Rectal smooth muscle tissue (tissue), 1 donor: Measurements from ENCODE around the gene ATAD2B.

Source experiments
- H3K27ac ChIP-seq: one replicate; pipeline ENCODE4 v1.7.0; 2013; ENCODE audit warnings: low read depth, low read length, inconsistent platforms
- H3K27me3 ChIP-seq: one replicate; pipeline ENCODE4 v1.7.0; 2013; ENCODE audit warnings: low read length; ENCODE audit not compliant: control insufficient read depth, insufficient read depth
- H3K36me3 ChIP-seq: one replicate; pipeline ENCODE4 v1.7.0; 2013; ENCODE audit warnings: low read length; ENCODE audit not compliant: control insufficient read depth, insufficient read depth
- H3K4me1 ChIP-seq: one replicate; pipeline ENCODE4 v1.7.0; 2013; ENCODE audit warnings: low read length; ENCODE audit not compliant: control insufficient read depth, insufficient read depth
- H3K4me3 ChIP-seq: one replicate; pipeline ENCODE4 v1.7.0; 2013; ENCODE audit warnings: low read length
- H3K9ac ChIP-seq: one replicate; pipeline ENCODE4 v1.7.0; 2013; ENCODE audit warnings: low read length

Gene ATAD2B

DNA sequence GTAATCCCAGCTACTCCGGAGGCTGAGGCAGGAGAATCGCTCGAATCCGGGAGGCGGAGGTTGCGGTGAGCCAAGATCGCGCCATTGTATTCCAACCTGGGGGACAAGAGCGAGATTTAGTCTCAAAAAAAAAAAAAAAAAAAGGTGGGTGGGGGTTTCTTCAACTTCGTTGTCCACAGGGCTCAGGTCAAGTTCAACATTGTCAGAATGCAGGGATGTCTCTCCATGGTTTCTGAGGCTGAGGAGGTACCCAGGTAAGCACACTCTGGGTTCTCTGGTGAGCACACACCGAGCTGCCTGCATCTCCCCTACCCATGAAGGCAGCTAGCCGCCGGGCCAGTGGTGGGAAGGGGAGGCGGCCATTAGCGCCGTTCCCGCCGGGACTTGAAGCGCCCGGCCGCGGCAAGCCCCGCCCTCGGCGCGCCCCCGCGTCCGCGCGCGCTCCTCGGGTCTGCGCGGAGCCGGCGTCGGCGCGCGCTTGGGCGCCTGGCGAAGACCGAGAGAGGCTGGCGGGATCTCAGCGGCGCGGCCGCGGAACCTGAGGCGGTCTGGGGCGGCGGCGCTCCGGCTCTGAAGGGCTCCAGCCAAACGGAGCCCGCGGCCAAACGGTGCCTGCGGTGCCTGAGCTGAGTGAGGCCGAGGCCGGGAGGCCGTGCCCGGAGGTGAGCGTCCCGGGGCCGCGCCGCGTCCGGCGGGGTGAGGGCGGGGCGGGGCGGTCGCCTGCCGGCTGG is 13.2 kb upstream of the ATAD2B start, which contains the start of gene UBXN2A:
Gene UBXN2A, plus strand, starts transcription at position 477 of the 731 bp plus-strand sequence. CDS start 17,852 bp downstream, outside the sequence.
- no peaks in the 10 kb centered on the region for H3K36me3 ChIP-seq
- peaks cover 4% of the 10 kb centered on the region for H3K4me1 ChIP-seq
- H3K9ac ChIP-seq, result peak within 1 kb of the TSS; percentile 86
- H3K27me3 ChIP-seq, result no peaks in the 10 kb centered on the region
- peak within 1 kb of the TSS; percentile 94 for H3K4me3 ChIP-seq
- H3K27ac ChIP-seq, result peak within 1 kb of the TSS; percentile 91

DNA sequence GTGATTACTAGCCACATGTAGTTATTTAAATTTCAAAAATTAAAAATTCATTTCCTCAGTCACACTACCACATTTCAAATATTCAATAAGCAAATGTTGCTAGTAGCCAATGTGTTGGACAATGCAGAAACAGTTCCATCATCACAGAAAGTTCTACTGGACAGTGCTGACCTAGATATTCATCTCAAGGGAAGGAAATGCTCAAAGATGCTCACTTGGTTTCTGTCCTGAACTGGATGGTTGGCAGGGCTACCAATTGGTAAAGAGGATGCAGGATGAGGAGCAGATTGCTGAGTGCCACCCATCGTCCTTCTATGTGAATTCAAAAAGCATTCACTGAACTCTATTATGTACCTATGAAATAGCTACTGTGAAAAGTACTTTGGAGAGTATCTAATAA is 7.3 kb upstream of the ATAD2B start:
- no peak overlapping the region for H3K4me3 ChIP-seq
- peaks cover 1% of the 10 kb centered on the region for H3K4me1 ChIP-seq
- H3K27me3 ChIP-seq, result no peaks in the 10 kb centered on the region
- H3K27ac ChIP-seq, result no peak overlapping the region
- no peaks in the 10 kb centered on the region for H3K36me3 ChIP-seq
- no peak overlapping the region for H3K9ac ChIP-seq

DNA sequence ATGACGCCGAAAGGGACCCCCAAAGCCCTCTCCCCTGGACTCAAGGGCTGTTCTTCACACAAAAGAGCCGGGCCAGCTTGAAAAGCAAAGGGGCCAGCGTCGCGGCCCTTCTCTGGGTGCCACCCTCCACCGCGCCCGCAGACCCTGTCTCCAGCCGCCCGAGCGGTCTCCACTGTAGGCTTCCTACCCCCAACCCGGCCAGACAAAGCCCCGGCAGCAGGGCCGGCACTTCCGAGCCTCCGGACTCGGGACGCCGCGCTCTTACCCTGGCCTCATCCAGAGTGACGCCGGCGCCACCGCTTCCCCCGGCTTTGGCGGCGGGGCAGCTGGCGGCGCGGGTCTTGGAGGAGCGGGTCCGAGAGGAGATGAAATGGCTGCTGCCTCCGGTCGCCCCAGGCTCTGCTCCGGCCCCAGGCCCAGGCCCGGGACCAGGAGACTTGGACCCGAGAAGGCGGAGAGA is 603 bp downstream of the ATAD2B start:
- no peaks in the 10 kb centered on the region for H3K27me3 ChIP-seq
- peak overlapping the region; percentile 93 for H3K4me3 ChIP-seq
- peaks cover 16% of the 10 kb centered on the region for H3K4me1 ChIP-seq
- peak overlapping the region; percentile 98 for H3K9ac ChIP-seq
- H3K27ac ChIP-seq, result peak overlapping the region; percentile 99
- H3K36me3 ChIP-seq, result no peaks in the 10 kb centered on the region

DNA sequence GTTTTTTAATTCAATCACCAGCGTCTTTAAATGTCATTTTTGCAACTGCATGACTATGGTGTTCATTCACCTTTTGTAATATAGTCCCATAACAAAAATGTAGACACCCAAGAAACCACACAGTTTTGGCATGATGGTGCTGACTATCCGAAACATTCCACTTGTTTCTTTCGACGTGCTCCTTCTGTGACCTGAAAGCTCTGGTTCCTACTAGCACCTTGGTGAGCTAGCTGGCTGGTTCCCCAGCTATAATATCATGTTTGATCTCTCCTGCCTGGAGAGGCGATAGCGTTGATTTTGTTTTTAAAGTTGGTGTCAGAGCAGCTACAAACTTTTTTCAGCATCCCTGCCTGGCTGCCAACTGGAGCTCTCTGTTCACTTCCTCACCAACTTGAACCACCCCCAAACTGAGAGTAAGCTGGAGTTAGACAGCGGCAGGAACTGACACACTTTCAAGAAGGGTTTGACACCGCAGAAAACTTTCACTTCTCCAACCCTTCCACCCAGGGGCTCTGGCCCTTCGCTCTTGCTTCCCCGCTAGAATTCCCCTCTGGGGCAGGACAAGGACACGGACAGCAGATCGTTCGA is 1.1 kb downstream of the ATAD2B start:
- H3K9ac ChIP-seq, result peak overlapping the region; percentile 98
- H3K27ac ChIP-seq, result peak overlapping the region; percentile 99
- peaks cover 18% of the 10 kb centered on the region for H3K4me1 ChIP-seq

DNA sequence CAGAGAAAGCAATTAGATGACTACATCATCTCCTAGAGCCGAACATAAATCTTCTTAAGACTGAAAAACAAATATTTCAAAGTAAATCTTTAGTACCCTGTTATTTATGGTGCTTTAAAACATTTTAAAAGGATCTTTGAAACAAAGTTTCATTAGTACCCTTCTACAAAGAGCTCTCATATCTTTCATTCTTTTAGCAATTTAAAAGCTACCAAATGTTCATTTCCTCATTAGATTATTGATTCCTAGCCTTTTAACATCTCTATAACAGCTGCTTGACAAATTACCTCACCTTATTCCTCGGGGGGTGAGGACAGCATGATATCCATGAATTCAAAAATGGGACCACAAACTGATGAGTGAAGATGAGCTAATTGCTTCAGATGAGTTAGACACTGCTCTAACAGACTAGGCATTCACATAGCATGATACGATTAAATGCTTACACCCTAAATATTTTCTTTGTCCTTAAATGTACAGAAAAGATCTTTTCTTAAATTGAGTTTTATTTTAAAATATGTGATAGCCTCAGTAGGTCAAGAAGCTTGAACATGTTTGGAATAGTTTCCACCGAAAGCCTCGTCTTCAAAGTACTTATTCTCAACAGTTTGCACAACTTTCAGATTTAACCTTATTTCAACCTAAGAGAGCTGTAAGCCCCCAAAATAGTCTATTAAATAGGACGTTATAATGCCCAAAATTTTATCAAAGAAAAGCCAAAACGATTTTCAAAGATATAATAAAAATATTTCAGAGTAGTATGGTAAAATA is 2.1 kb downstream of the ATAD2B start:
- no peak overlapping the region for H3K27ac ChIP-seq
- no peak overlapping the region for H3K9ac ChIP-seq
- H3K4me1 ChIP-seq, result peaks cover 18% of the 10 kb centered on the region
- no peaks in the 10 kb centered on the region for H3K27me3 ChIP-seq
- H3K4me3 ChIP-seq, result peak overlapping the region; percentile 93
- no peaks in the 10 kb centered on the region for H3K36me3 ChIP-seq

More for the DNA sequence above, 1.1 kb downstream of the ATAD2B start:
- Histone ChIP-seq H3K36me3 (no peaks in the 10 kb centered on the region), H3K4me3 (peak overlapping the region; percentile 93), H3K27me3 (no peaks in the 10 kb centered on the region)

DNA sequence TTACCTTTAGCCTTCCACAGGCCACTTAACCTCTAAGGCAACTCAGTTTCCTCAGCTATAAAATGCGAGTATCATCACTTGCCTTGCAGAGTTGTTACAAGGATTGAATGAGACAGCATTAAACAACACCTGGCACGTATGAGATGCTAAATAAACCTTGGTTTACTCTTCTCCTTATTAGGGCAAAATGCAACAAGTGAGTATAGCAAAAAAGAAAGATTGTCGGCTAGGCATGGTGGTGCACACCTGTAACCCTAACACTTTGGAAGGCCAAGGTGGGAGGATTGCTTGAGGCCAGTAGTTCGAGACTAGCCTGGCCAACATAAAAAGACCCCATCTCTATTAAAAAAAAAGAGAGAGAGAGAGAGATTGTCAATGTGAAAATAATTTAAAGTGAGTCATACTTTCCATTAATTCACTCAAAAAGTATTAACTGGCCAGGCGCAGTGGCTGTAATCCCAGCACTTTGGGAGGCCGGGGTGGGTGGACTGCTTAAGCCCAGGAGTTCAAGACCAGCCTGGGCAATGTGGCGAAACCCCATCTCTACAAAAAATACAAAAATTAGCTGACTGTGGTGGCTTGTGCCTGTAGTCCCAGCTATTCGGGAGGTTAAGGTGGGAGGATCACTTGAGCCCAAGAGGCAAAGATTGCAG is 8.0 kb downstream of the ATAD2B start:
- peaks cover 10% of the 10 kb centered on the region for H3K4me1 ChIP-seq

DNA sequence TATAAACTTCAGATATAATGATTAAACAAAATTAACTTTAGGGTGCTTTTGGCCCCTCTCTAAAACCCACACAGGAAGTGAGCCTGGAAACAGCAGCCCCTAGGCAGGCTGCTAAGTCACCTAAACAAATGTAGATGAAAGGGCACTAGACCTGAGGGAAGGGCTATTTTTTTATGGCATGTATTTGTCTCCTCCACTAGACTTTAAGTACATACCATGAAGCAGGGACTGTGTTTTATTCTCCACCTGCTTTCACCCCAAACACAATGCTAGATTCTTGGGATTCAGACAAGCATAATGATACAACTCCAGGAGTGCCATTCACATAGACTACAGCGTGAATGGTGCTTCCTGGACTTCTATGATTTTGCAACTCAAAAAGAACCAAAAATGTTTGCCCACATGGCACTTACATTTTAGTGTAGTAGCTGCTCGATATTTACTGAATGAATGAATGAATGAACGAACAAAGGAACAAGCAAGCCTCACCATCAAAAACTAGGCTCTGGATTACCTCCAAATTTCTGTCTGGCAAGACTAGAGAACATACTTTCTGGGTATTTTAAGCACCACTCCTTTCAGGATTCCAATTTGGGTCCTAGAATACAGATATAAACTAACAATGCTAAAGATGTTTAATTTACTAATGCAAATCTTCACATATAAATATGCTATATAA is 10.1 kb downstream of the ATAD2B start:
- Histone ChIP-seq H3K27ac (no peak overlapping the region), H3K27me3 (no peaks in the 10 kb centered on the region), H3K4me1 (peaks cover 10% of the 10 kb centered on the region), H3K9ac (no peak overlapping the region), H3K36me3 (no peaks in the 10 kb centered on the region), H3K4me3 (no peak overlapping the region)

More for the DNA sequence above, 8.0 kb downstream of the ATAD2B start:
- Histone ChIP-seq H3K27me3 (no peaks in the 10 kb centered on the region), H3K4me3 (no peak overlapping the region), H3K27ac (no peak overlapping the region), H3K36me3 (no peaks in the 10 kb centered on the region), H3K9ac (no peak overlapping the region)

DNA sequence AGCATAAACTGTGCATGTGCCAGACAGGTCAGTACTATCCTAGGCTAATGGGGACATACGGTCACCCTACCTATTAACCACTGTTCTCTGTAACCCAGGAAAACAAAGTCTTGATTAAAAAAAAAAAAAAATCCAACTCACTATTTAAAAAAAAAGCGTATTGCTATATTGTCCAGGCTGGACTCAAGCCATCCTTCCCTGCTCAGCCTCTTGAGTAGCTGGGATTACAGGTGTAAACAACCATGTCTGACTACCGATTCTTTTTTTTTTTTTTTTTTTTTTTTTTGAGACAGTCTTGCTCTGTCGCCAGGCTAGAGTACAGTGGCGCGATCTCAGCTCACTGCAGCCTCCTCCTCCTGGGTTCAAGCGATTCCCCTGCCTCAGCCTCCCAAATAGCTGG is 11.6 kb downstream of the ATAD2B start:
- no peak overlapping the region for H3K9ac ChIP-seq
- no peak overlapping the region for H3K4me3 ChIP-seq
- no peaks in the 10 kb centered on the region for H3K36me3 ChIP-seq
- no peak overlapping the region for H3K27ac ChIP-seq
- no peaks in the 10 kb centered on the region for H3K27me3 ChIP-seq
- peaks cover 5% of the 10 kb centered on the region for H3K4me1 ChIP-seq

DNA sequence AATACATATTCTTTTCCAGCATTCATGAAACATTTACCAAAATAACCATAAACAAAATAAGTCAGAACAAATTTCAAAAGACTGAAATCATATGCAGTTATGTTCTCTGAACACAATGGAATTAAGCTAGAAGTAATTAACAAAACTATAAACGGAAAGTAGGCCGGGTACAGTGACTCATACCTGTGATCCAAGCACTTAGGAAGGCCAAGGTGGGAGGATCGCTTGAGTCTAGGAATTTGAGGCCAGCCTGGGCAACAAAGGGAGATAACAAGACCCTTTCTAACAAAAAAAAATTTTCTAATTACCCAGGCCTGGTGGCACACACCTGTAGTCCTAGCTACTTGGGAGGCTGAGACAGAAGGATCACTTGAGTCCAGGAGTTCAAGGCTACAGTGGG is 14.9 kb downstream of the ATAD2B start:
- no peak overlapping the region for H3K9ac ChIP-seq
- peaks cover 5% of the 10 kb centered on the region for H3K4me1 ChIP-seq
- no peaks in the 10 kb centered on the region for H3K36me3 ChIP-seq
- no peak overlapping the region for H3K27ac ChIP-seq
- no peaks in the 10 kb centered on the region for H3K27me3 ChIP-seq
- no peak overlapping the region for H3K4me3 ChIP-seq

DNA sequence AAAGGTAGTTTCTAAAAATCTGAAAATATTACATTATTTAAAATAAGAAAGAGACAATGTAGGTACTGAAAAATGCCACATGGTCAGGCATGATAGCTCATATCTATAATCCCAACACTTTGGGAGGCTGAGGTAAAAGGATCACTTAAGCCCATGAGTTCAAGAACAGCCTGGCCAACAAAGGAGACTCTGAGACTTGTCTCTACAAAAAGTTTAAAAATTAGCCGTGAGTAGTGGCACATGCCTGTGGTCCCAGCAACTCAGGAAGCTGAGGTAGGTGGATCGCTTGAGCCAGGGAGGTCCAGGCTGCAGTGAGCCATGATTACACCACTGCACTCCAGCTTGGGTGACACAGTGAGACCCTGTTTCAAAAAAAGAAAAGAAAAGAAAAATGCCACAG is 21.8 kb downstream of the ATAD2B start:
- Histone ChIP-seq H3K36me3 (no peaks in the 10 kb centered on the region), H3K27me3 (no peaks in the 10 kb centered on the region), H3K4me3 (no peak overlapping the region), H3K4me1 (peaks cover 10% of the 10 kb centered on the region), H3K9ac (no peak overlapping the region), H3K27ac (no peak overlapping the region)

DNA sequence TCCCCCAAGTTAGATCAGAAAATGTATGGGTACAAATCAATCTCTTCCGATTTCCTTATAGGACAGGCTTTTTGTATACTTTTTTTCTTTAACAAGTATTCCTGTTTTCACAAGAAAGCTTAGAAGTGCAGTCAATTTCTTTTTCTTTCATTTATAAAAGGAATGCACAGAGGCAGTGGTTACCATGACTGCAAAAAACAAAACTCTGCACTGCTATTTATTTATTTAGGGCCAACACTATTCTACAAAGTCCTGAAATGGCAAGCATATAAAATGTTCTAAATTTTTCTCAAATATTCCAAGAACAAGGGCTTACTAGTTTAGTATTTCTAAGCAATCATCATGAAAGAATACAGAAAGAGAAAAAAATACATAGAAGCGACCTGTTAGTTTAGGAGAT is 22.2 kb downstream of the ATAD2B start:
- Histone ChIP-seq H3K27ac (no peak overlapping the region), H3K36me3 (no peaks in the 10 kb centered on the region), H3K9ac (no peak overlapping the region), H3K4me1 (peaks cover 10% of the 10 kb centered on the region), H3K4me3 (no peak overlapping the region), H3K27me3 (no peaks in the 10 kb centered on the region)
